Keratinocyte (primary cell): ENCODE results near the gene CHAF1A. TPM values are rescaled to one million over a fixed set of nuclear protein-coding genes. Genes with fewer than 3 reads are reported as not detected.

Experiments used
- DNase-seq: peaks from one replicate; pipeline ENCODE4 v3.0.0-alpha.2; 2011; ENCODE audit warnings: low read depth, missing footprints, low spot score
- FAIRE-seq: peaks from 2 replicates; lab custom pipeline; 2011; peaks lifted over from hg19 to GRCh38; lab: Jason Lieb, UNC
- H2AFZ ChIP-seq: 2 replicates; pipeline ENCODE4 v1.6.0; 2012; ENCODE audit warnings: low read length, control low read depth, inconsistent platforms; ENCODE audit not compliant: control insufficient read depth
- H3K27ac ChIP-seq: 2 replicates; pipeline ENCODE4 v1.5.1; 2011; ENCODE audit warnings: low read length; ENCODE audit not compliant: control insufficient read depth, insufficient read depth
- H3K27me3 ChIP-seq: 3 replicates; pipeline ENCODE4 v1.6.0; 2011; ENCODE audit warnings: low read length; ENCODE audit not compliant: control insufficient read depth, insufficient read depth; ENCODE audit errors: extremely low read depth
- H3K36me3 ChIP-seq, 2 experiments: 2 replicates in 1 of 2; 3 replicates in 1 of 2; pipeline ENCODE4 v1.5.1; 2011; ENCODE audit warnings: low read length in 2 of 2, mild to moderate bottlenecking in 1 of 2; ENCODE audit not compliant: control insufficient read depth in 2 of 2, insufficient read depth in 2 of 2; ENCODE audit errors: extremely low read depth in 1 of 2
- H3K4me1 ChIP-seq: 3 replicates; pipeline ENCODE4 v1.5.1; 2011; ENCODE audit warnings: low read length; ENCODE audit not compliant: control insufficient read depth, insufficient read depth; ENCODE audit errors: extremely low read depth
- H3K4me2 ChIP-seq: 3 replicates; pipeline ENCODE4 v1.6.0; 2011; ENCODE audit warnings: low read depth, low read length; ENCODE audit not compliant: control insufficient read depth, insufficient read depth; ENCODE audit errors: extremely low read depth
- H3K4me3 ChIP-seq, 3 experiments: fragments of 200-600 bp in 1 of 3; sonication (generic) in 1 of 3; 2 replicates in 2 of 3; 3 replicates in 1 of 3; pipeline ENCODE4 v1.5.1; 2011 to 2016; ENCODE audit warnings: low read length in 3 of 3, mild to moderate bottlenecking in 3 of 3, control low read depth in 2 of 3, inconsistent platforms in 1 of 3, low read depth in 1 of 3, mixed read lengths in 1 of 3, mixed run types in 1 of 3, moderate library complexity in 1 of 3; ENCODE audit not compliant: control insufficient read depth in 2 of 3, insufficient read depth in 2 of 3; ENCODE audit errors: extremely low read depth in 1 of 3
- H3K79me2 ChIP-seq: 2 replicates; pipeline ENCODE4 v1.6.0; 2012; ENCODE audit warnings: low read length; ENCODE audit not compliant: control insufficient read depth, insufficient read depth
- H3K9ac ChIP-seq: 3 replicates; pipeline ENCODE4 v1.6.0; 2011; ENCODE audit warnings: low read length; ENCODE audit not compliant: control insufficient read depth, insufficient read depth; ENCODE audit errors: extremely low read depth
- H3K9me1 ChIP-seq: 3 replicates; pipeline ENCODE4 v1.6.0; 2011; ENCODE audit warnings: low read length; ENCODE audit not compliant: control insufficient read depth, insufficient read depth; ENCODE audit errors: extremely low read depth
- H3K9me3 ChIP-seq: 2 replicates; pipeline ENCODE4 v1.5.1; 2012; ENCODE audit warnings: low read depth, low read length; ENCODE audit not compliant: control insufficient read depth
- H4K20me1 ChIP-seq: 3 replicates; pipeline ENCODE4 v1.6.0; 2011; ENCODE audit warnings: low read length; ENCODE audit not compliant: control insufficient read depth, insufficient read depth; ENCODE audit errors: extremely low read depth
- CTCF ChIP-seq, 3 experiments: IDR thresholded peaks in 1 of 3; conservative IDR thresholded peaks in 1 of 3; optimal IDR thresholded peaks in 1 of 3; 2 replicates in 2 of 3; 3 replicates in 1 of 3; pipeline versions ENCODE3 to v1.5.1; 2011; ENCODE audit warnings: low read length in 3 of 3, mild to moderate bottlenecking in 3 of 3, moderate library complexity in 2 of 3, control low read depth in 1 of 3, inconsistent platforms in 1 of 3; ENCODE audit not compliant: insufficient read depth in 2 of 3; ENCODE audit errors: extremely low read depth in 1 of 3
- EZH2 ChIP-seq: IDR thresholded peaks from one replicate; pipeline ENCODE4 v1.6.1; 2012; ENCODE audit warnings: inconsistent platforms, mild to moderate bottlenecking, low read length, moderate library complexity
- dilution Hi-C: fragments of 300-500 bp; cut with MboI; formaldehyde crosslinking; loops from one replicate; pipeline ENCODE4 v1.7.0; 2020; ENCODE audit warnings: low sequenced_read_pairs; ENCODE audit not compliant: extremely low pct_ligation_motif_present
- polyA plus RNA-seq, 5 experiments: library from polyadenylated mRNA; depleted of rRNA in 3 of 5; stranded (reverse) in 3 of 5; stranded (forward) in 1 of 5; unstranded in 1 of 5; fragments of >200 nt; gene quantifications; 1 replicate in 1 of 5; 2 replicates in 3 of 5; 3 replicates in 1 of 5; pipeline versions ENCODE4 v1.2.1 to v1.2.3, GENCODE V29; 2011 to 2012; ENCODE audit warnings: missing spikeins in 2 of 5, low read depth in 1 of 5, low replicate concordance in 1 of 5

CHAF1A gene
- polyA plus RNA-seq, 1 donor (not counting 4 experiments of a cell fraction or from before 2014, with no cell fraction given), result 10.6 TPM

- no peak overlapping the region for H3K27ac ChIP-seq
- no peaks in the 10 kb centered on the region for H3K4me1 ChIP-seq
- DNase-seq (no peak), FAIRE-seq (no peak)
- dilution Hi-C loops, result no loop called here
- TF ChIP-seq CTCF (optimal IDR thresholded peaks at IDR 0.05 in 1 of 3, IDR thresholded peaks at IDR 0.05 in 1 of 3, conservative IDR thresholded peaks at IDR 0.05 in 1 of 3; ENCODE audit: extremely low read depth in 1 of 3, insufficient read depth in 2 of 3, low read length in 3 of 3) (no peak), EZH2 (no peak)
- peaks cover 9 to 10% of the 10 kb centered on the region in 2 experiments for H3K36me3 ChIP-seq
- no peaks in the 10 kb centered on the region for H3K27me3 ChIP-seq
- H3K9me1 ChIP-seq, result no peaks in the 10 kb centered on the region
- H3K4me3 ChIP-seq, result no peak overlapping the region
- no peaks in the 10 kb centered on the region for H3K79me2 ChIP-seq
- no peak overlapping the region for H2AFZ ChIP-seq
- no peaks in the 10 kb centered on the region for H4K20me1 ChIP-seq
- no peak overlapping the region for H3K9ac ChIP-seq
- no peaks in the 10 kb centered on the region for H3K9me3 ChIP-seq
- no peak overlapping the region for H3K4me2 ChIP-seq
Observed at GRCh38 chr19:4483385-4483784, 80.9 kb downstream of the CHAF1A start.

- H3K27me3 ChIP-seq, result no peaks in the 10 kb centered on the region
- peaks cover 14 to 18% of the 10 kb centered on the region in 2 experiments for H3K36me3 ChIP-seq
- no peak overlapping the region for H2AFZ ChIP-seq
- no peak overlapping the region for H3K4me3 ChIP-seq
- H3K27ac ChIP-seq, result no peak overlapping the region
- FAIRE-seq (no peak), DNase-seq (no peak)
- no peaks in the 10 kb centered on the region for H3K4me1 ChIP-seq
- H4K20me1 ChIP-seq, result no peaks in the 10 kb centered on the region
- H3K9me3 ChIP-seq, result no peaks in the 10 kb centered on the region
- no peaks in the 10 kb centered on the region for H3K9me1 ChIP-seq
- dilution Hi-C loops, result no loop called here
- no peak for TF ChIP-seq EZH2
- no peak for TF ChIP-seq CTCF (optimal IDR thresholded peaks at IDR 0.05 in 1 of 3, IDR thresholded peaks at IDR 0.05 in 1 of 3, conservative IDR thresholded peaks at IDR 0.05 in 1 of 3; ENCODE audit: extremely low read depth in 1 of 3, insufficient read depth in 2 of 3, low read length in 3 of 3)
- H3K4me2 ChIP-seq, result no peak overlapping the region
- H3K9ac ChIP-seq, result no peak overlapping the region
- H3K79me2 ChIP-seq, result no peaks in the 10 kb centered on the region
Observed at GRCh38 chr19:4487572-4487971, 85.1 kb downstream of the CHAF1A start.
